Endometrial microvascular endothelial cells (primary cell): ENCODE measurements around the gene CD300E. TPM values are rescaled to one million over a fixed set of nuclear protein-coding genes. Genes with fewer than 3 reads are reported as not detected.
"Not testable (repeated sequence)": the region's sequence is repeated elsewhere in the genome, so short reads cannot be mapped to it uniquely, and the experiment has no call there.

Source experiments
- in situ Hi-C: cut with HindIII; loops from 2 replicates; pipeline ENCODE4 v1.10.0; 2017; ENCODE audit warnings: low sequenced_read_pairs, low pct_unique_long_range_greater_than_20kb; ENCODE audit errors: inconsistent ontology term
- total RNA-seq: library from RNA; depleted of rRNA; stranded (reverse); fragments of >200 nt; gene quantifications from one replicate; pipeline ENCODE4 v1.2.3, GENCODE V29; 2015; ENCODE audit errors: inconsistent ontology term

Gene CD300E
- total RNA-seq, 1 donor from 2014 or later, result not detected

- in situ Hi-C loops, result not testable (repeated sequence)
Observed at GRCh38 chr17:74573635-74574034, 49.9 kb downstream of the CD300E start.

- in situ Hi-C loops, result no loop called here
Observed at GRCh38 chr17:74573169-74573568, 50.4 kb downstream of the CD300E start.

- in situ Hi-C loops, result no loop called here
Observed at GRCh38 chr17:74571621-74572270, 51.8 kb downstream of the CD300E start.

GRCh38 chr17:74569020-74570003 is 54.2 kb downstream of the CD300E start:
- in situ Hi-C loops, result no loop called here

- in situ Hi-C loops, result no loop called here
Observed at GRCh38 chr17:74568106-74568873, 55.2 kb downstream of the CD300E start.

- in situ Hi-C loops, result no loop called here
Observed at GRCh38 chr17:74567397-74567796, 56.1 kb downstream of the CD300E start, which contains the start of gene CD300H. Gene CD300H (minus strand): TSS chr17:74567509.

- in situ Hi-C loops, result no loop called here
Observed at GRCh38 chr17:74566132-74566753, 57.3 kb downstream of the CD300E start.

GRCh38 chr17:74565126-74565525 is 58.4 kb downstream of the CD300E start:
- in situ Hi-C loops, result no loop called here

- in situ Hi-C loops, result no loop called here
Observed at GRCh38 chr17:74563358-74563757, 60.2 kb downstream of the CD300E start.

- in situ Hi-C loops, result no loop called here
Observed at GRCh38 chr17:74561586-74561985, 62.0 kb downstream of the CD300E start.

Other genes with a start within 250 kb of the CD300E start
- not detected for gene GPRC5C, start 191.7 kb downstream of the CD300E start, total RNA-seq
- not detected for gene CD300A, start 157.1 kb downstream of the CD300E start, total RNA-seq
- not detected for gene CD300LB, start 92.3 kb downstream of the CD300E start, total RNA-seq
- gene CD300C, start 77.6 kb downstream of the CD300E start, total RNA-seq, result not detected
- gene CD300H, start 56.2 kb downstream of the CD300E start, total RNA-seq, result not detected
- not detected for gene CD300LD, start 31.5 kb downstream of the CD300E start, total RNA-seq
- not detected for gene CD300LF, start 89.2 kb upstream of the CD300E start, total RNA-seq
- not detected for gene RAB37, start 113.5 kb upstream of the CD300E start, total RNA-seq
- 23.1 TPM for gene NHERF1, start 124.9 kb upstream of the CD300E start, total RNA-seq
- gene NAT9, start 152.6 kb upstream of the CD300E start, total RNA-seq, result 24.6 TPM
- not detected for gene GRIN2C, start 236.1 kb upstream of the CD300E start, total RNA-seq
- 73.7 TPM for gene FDXR, start 249.3 kb upstream of the CD300E start, total RNA-seq